HCT116 (cell line): ENCODE results near the gene ZNF213.

ENCODE experiments used
- POLR2A ChIP-seq: IDR thresholded peaks from 2 replicates; pipeline ENCODE4 v1.7.0; 2011; ENCODE audit warnings: borderline replicate concordance; ENCODE audit not compliant: insufficient read depth, insufficient read length; ENCODE audit errors: extremely low read depth
- POLR2AphosphoS5 ChIP-seq: IDR thresholded peaks from 2 replicates; pipeline ENCODE4 v1.6.1; 2011; ENCODE audit warnings: mild to moderate bottlenecking, low read depth, low read length, moderate library complexity
- RAD21 ChIP-seq: IDR thresholded peaks from 2 replicates; pipeline ENCODE4 v1.6.1; 2012; ENCODE audit warnings: low read depth, mild to moderate bottlenecking
- TCF7L2 ChIP-seq: IDR thresholded peaks from 2 replicates; pipeline ENCODE4 v1.7.0; 2011; ENCODE audit warnings: borderline replicate concordance, inconsistent platforms; ENCODE audit not compliant: insufficient read depth, insufficient read length; ENCODE audit errors: extremely low read depth
- YY1 ChIP-seq: IDR thresholded peaks from 2 replicates; pipeline ENCODE4 v1.6.1; 2011; ENCODE audit warnings: low read length, low read depth, moderate library complexity, mild to moderate bottlenecking; ENCODE audit not compliant: insufficient replicate concordance; ENCODE audit errors: extremely low read depth
- ZFX ChIP-seq: fragments of 450-650 bp; IDR thresholded peaks from 2 replicates; pipeline ENCODE4 v1.6.1; 2017
- TF ChIP-seq, protein P1 (sequence below), 3 experiments: fragments of 200-600 bp in 1 of 3; sonication (generic) in 1 of 3; IDR thresholded peaks in 2 of 3; conservative IDR thresholded peaks in 1 of 3; 2 replicates each; pipeline ENCODE4 v1.5.1; 2012 to 2017; ENCODE audit warnings: low read depth in 2 of 3, low read length in 2 of 3, antibody characterized with exemption in 1 of 3, borderline replicate concordance in 1 of 3, control low read depth in 1 of 3, mild to moderate bottlenecking in 1 of 3, mixed read lengths in 1 of 3, mixed run types in 1 of 3, moderate library complexity in 1 of 3; ENCODE audit not compliant: insufficient read depth in 1 of 3

DNA sequence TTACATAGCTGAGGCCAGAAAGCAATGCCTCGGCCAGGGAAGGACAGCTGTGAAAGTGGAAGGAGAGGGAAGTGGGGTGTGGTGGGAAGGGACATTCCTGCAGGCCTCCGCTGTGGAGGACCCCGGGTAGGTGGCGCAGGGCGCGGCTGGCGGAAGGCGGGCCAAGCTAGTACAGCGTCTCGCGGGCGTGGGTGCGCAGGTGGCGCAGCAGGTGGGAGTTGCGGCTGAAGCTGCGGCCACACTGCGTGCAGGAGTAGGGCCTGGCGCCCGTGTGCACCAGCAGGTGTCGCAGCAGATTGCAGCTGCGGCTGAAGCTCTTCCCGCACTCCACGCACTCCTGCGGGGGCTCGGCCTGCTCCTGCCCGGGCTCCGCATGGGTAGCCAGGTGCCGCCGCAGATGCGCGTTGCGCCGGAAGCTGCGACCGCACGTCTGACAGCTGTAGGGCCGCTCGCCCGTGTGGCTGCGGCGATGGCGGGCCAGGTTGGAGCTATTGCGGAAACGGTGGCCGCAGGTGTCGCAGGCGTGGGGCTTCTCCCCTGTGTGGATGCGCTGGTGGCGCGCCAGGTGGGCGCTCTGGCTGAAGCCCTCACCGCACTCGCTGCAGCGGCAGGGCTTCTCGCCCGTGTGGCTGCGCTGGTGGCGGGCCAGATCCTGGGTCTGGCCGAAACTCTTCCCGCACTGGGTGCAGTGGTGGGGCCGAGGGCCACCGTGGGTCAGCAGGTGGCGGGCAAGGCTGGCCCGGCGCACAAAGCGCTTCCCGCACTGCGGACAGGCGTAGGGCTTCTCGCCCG, 45.7 kb upstream of the ZNF213 start:
- TF ChIP-seq, protein P1, sequence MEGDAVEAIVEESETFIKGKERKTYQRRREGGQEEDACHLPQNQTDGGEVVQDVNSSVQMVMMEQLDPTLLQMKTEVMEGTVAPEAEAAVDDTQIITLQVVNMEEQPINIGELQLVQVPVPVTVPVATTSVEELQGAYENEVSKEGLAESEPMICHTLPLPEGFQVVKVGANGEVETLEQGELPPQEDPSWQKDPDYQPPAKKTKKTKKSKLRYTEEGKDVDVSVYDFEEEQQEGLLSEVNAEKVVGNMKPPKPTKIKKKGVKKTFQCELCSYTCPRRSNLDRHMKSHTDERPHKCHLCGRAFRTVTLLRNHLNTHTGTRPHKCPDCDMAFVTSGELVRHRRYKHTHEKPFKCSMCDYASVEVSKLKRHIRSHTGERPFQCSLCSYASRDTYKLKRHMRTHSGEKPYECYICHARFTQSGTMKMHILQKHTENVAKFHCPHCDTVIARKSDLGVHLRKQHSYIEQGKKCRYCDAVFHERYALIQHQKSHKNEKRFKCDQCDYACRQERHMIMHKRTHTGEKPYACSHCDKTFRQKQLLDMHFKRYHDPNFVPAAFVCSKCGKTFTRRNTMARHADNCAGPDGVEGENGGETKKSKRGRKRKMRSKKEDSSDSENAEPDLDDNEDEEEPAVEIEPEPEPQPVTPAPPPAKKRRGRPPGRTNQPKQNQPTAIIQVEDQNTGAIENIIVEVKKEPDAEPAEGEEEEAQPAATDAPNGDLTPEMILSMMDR (IDR thresholded peaks at IDR 0.05 in 2 of 3, conservative IDR thresholded peaks at IDR 0.05 in 1 of 3; ENCODE audit: borderline replicate concordance in 1 of 3, insufficient read depth in 1 of 3, low read depth in 2 of 3, low read length in 2 of 3) = no peak
- TF ChIP-seq POLR2A = no peak
- no peak for TF ChIP-seq ZFX
- TF ChIP-seq POLR2AphosphoS5 = no peak
- no peak for TF ChIP-seq YY1
- TF ChIP-seq RAD21 = no peak
- TF ChIP-seq TCF7L2 = no peak
